ENCODE measurements around the gene FLNA.

The FLNA gene

DNA sequence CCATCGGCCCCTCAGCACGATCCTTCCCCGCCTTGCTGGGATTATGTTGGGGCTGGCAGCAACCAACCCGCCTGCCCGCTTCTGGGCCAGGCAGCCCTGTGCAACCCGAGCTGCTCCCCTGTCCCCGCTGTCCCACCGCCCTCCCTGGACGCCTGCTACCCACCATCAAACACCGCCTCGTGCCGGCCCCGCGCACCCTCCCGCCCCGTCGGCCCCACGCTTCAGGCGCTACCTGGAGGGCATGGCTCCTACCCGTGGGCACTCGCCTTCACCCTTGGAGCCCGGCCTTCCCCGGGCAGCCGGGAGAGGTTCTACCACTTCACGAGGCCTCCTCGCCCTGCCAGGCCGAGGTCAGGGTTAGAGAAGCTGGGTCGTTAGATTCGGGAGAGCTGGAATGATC, 41.9 kb downstream of the FLNA start:
- TF ChIP-seq, protein P1, sequence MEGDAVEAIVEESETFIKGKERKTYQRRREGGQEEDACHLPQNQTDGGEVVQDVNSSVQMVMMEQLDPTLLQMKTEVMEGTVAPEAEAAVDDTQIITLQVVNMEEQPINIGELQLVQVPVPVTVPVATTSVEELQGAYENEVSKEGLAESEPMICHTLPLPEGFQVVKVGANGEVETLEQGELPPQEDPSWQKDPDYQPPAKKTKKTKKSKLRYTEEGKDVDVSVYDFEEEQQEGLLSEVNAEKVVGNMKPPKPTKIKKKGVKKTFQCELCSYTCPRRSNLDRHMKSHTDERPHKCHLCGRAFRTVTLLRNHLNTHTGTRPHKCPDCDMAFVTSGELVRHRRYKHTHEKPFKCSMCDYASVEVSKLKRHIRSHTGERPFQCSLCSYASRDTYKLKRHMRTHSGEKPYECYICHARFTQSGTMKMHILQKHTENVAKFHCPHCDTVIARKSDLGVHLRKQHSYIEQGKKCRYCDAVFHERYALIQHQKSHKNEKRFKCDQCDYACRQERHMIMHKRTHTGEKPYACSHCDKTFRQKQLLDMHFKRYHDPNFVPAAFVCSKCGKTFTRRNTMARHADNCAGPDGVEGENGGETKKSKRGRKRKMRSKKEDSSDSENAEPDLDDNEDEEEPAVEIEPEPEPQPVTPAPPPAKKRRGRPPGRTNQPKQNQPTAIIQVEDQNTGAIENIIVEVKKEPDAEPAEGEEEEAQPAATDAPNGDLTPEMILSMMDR (conservative IDR thresholded peaks at IDR 0.05; ENCODE audit: control insufficient read depth, insufficient read depth, low read depth, low read length): no peak
- DNase-seq (ENCODE audit: low read depth): no peak
- no peak overlapping the region for H3K4me3 ChIP-seq (ENCODE audit: control insufficient read depth, low read depth, low read length)

DNA sequence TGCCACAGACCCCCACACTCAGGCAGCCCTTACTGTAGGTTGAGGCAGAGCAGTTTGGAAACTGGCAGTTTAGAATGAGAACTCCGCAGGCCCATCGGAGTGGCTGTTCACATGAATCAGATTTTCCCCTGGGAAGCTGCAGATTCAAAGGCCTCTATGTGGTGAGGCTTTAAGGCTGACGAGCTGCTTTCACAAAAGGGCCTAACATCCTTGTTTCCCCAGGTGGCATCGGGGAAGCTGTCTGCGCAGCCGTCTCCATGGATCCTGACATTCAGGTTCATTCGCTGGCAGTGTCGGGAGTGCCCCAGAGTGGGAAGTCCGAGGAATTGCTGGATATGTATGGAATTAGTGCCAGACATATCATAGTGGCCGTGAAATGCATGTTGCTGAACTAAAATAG, 45.1 kb downstream of the FLNA start:
- H3K4me3 ChIP-seq (ENCODE audit: control insufficient read depth, low read depth, low read length): no peak overlapping the region
- TF ChIP-seq, protein P1 (conservative IDR thresholded peaks at IDR 0.05; ENCODE audit: control insufficient read depth, insufficient read depth, low read depth, low read length): no peak
- DNase-seq (ENCODE audit: low read depth): no peak

DNA sequence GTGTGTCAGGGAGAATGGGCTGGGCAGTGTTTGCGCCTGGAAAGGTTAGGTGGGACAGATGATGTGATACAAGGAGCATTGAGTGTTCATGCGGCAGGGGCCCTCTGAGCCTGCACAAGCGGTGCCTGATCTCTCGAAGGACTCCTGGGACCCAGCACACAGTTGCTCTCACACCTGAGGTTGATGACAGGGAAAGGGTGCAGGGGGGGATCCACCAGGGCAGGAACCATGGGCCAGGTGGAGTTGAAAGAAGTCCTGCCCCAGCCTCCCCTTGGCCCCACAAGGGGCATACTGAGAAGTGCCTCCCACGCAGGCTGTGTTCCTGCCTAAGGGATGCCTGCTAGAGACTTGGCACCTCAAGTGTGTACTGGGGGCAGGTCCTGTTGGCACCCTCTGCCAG, 45.8 kb downstream of the FLNA start:
- no peak overlapping the region for H3K4me3 ChIP-seq (ENCODE audit: control insufficient read depth, low read depth, low read length)
- TF ChIP-seq, protein P1 (conservative IDR thresholded peaks at IDR 0.05; ENCODE audit: control insufficient read depth, insufficient read depth, low read depth, low read length): no peak
- DNase-seq (ENCODE audit: low read depth): no peak

DNA sequence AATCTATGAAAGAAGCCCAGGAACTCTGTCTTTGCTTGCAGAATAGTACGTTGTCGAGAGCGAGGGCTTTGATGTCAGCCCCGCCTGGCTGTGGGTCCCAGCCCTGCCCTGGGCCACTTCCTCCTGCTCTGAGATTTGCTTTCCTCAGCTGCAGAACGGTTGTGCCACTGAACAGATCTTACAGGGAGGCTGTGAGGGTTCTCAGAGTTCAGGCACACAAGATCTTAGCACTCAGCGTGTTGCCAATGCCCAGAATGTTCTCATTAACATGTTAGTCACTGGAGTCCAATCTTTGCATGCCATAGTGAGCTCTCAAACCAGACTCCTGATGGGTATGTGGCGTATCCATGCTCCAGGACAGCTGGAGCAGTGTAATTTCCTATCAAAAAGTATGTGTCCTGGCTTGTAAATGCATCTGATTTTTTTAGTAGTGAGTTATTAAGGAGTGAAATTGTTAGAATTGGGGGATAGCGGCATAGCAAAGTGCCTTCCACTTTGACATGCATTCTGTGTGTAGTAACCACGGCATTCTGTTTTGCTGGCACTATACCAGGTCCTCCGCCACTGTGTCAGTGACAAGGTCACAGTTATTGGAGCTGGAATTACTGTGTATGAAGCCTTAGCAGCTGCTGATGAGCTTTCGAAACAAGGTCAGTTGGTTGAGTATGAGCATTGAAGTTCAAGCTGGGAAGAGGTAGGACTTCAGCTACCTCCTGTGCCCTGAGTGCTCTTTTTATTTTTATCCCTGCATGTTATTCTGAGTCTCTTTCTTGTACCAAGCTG, 47.2 kb downstream of the FLNA start:
- DNase-seq (ENCODE audit: low read depth): no peak
- H3K4me3 ChIP-seq (ENCODE audit: control insufficient read depth, low read depth, low read length): no peak overlapping the region
- TF ChIP-seq, protein P1 (conservative IDR thresholded peaks at IDR 0.05; ENCODE audit: control insufficient read depth, insufficient read depth, low read depth, low read length): no peak

DNA sequence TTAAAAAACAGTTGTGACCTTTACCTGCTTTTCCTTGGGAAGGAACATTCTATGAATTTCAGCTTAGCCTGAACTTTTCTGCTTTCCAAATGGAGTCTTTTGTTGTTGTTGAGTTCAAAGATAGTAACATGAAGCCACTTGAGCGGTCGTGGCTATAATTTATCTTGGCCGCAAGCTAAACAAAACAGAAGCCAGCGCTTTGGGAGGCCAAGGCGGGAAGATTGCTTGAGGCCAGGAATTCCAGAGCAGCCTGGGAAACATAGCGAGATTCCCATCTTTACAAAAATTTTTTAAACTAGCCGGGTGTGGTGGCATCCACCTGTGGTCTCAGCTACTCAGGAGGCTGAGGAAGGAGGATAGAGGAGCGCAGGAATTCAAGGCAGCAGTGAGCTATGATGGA, 48.9 kb downstream of the FLNA start:
- TF ChIP-seq, protein P1 (conservative IDR thresholded peaks at IDR 0.05; ENCODE audit: control insufficient read depth, insufficient read depth, low read depth, low read length): no peak
- no peak for DNase-seq (ENCODE audit: low read depth)
- no peak overlapping the region for H3K4me3 ChIP-seq (ENCODE audit: control insufficient read depth, low read depth, low read length)

DNA sequence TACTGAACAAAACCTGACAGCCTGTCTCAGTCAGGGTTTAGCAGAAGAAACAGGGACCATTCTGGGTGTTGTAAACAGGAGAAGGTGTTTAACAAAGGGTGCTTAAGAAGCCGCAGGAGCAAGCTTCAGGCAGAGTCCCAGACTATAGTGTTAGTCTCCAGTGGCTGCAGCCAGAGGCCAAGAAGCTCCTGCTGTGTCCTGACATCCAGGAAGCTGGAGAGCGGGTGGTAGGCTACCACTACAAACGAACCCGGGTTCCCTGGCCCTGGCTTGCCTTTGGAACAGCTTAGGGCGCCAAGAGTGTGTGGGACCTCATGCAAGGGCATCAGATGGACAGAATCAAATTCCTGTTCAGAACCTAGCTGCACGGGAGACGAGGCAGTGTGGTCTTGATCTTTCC, 50.9 kb downstream of the FLNA start:
- TF ChIP-seq, protein P1 (conservative IDR thresholded peaks at IDR 0.05; ENCODE audit: control insufficient read depth, insufficient read depth, low read depth, low read length): no peak
- DNase-seq (ENCODE audit: low read depth): no peak
- no peak overlapping the region for H3K4me3 ChIP-seq (ENCODE audit: control insufficient read depth, low read depth, low read length)
